Measurements from ENCODE around the gene TNFRSF19.

Gene TNFRSF19

GRCh38 chr13:23608701-23609413 is 38.6 kb downstream of the TNFRSF19 start:
- no peak for DNase-seq
- Histone ChIP-seq H2BK120ac (ENCODE audit: low read depth, low read length) (no peak overlapping the region), H3K27me3 (ENCODE audit: insufficient read depth, low read length, poor library complexity) (no peaks in the 10 kb centered on the region), H3K18ac (ENCODE audit: low read length) (no peak overlapping the region), H3K4me2 (ENCODE audit: low read length) (no peak overlapping the region), H3K79me1 (ENCODE audit: low read length) (no peaks in the 10 kb centered on the region), H3K27ac (ENCODE audit: low read depth, low read length) (no peak overlapping the region), H3K4me3 (ENCODE audit: low read length) (no peak overlapping the region), H4K8ac (ENCODE audit: low read depth, low read length) (no peak overlapping the region), H3K56ac (ENCODE audit: low read length) (no peak overlapping the region), H3K79me2 (ENCODE audit: control insufficient read depth, insufficient read depth, low read length) (no peaks in the 10 kb centered on the region), H4K5ac (ENCODE audit: low read length) (no peak overlapping the region), H3K4me1 (ENCODE audit: control insufficient read depth, low read depth, low read length) (no peaks in the 10 kb centered on the region), H3K4ac (ENCODE audit: low read depth, low read length) (no peak overlapping the region), H2AK5ac (ENCODE audit: low read length) (no peak overlapping the region), H2BK5ac (ENCODE audit: low read length) (no peak overlapping the region), H3K36me3 (ENCODE audit: control insufficient read depth, insufficient read depth, low read length) (no peaks in the 10 kb centered on the region), H2BK15ac (replicated peaks; ENCODE audit: low read depth) (no peak overlapping the region), H3K23ac (ENCODE audit: low read length) (no peak overlapping the region), H3K9ac (ENCODE audit: low read length) (no peak overlapping the region)
- no CpG with 5 or more reads among the region's 13 CpGs for WGBS (ENCODE audit: extremely low coverage, insufficient coverage, low lambda C conversion rate)

GRCh38 chr13:23609414-23609760 is 39.2 kb downstream of the TNFRSF19 start:
- H3K4ac ChIP-seq (ENCODE audit: low read depth, low read length), result no peak overlapping the region
- no peak overlapping the region for H3K4me3 ChIP-seq (ENCODE audit: low read length)
- no peak overlapping the region for H2BK15ac ChIP-seq (replicated peaks; ENCODE audit: low read depth)
- no peaks in the 10 kb centered on the region for H3K4me1 ChIP-seq (ENCODE audit: control insufficient read depth, low read depth, low read length)
- no peak overlapping the region for H3K23ac ChIP-seq (ENCODE audit: low read length)
- H4K5ac ChIP-seq (ENCODE audit: low read length), result no peak overlapping the region
- no peak overlapping the region for H3K18ac ChIP-seq (ENCODE audit: low read length)
- H3K36me3 ChIP-seq (ENCODE audit: control insufficient read depth, insufficient read depth, low read length), result no peaks in the 10 kb centered on the region
- no CpG with 5 or more reads among the region's 7 CpGs for WGBS (ENCODE audit: extremely low coverage, insufficient coverage, low lambda C conversion rate)
- H3K27ac ChIP-seq (ENCODE audit: low read depth, low read length), result no peak overlapping the region
- no peaks in the 10 kb centered on the region for H3K79me2 ChIP-seq (ENCODE audit: control insufficient read depth, insufficient read depth, low read length)
- no peak overlapping the region for H3K56ac ChIP-seq (ENCODE audit: low read length)
- H2BK120ac ChIP-seq (ENCODE audit: low read depth, low read length), result no peak overlapping the region
- H3K27me3 ChIP-seq (ENCODE audit: insufficient read depth, low read length, poor library complexity), result no peaks in the 10 kb centered on the region
- H3K4me2 ChIP-seq (ENCODE audit: low read length), result no peak overlapping the region
- H3K9ac ChIP-seq (ENCODE audit: low read length), result no peak overlapping the region
- no peak overlapping the region for H2AK5ac ChIP-seq (ENCODE audit: low read length)
- no peaks in the 10 kb centered on the region for H3K79me1 ChIP-seq (ENCODE audit: low read length)
- no peak overlapping the region for H2BK5ac ChIP-seq (ENCODE audit: low read length)
- no peak for DNase-seq
- no peak overlapping the region for H4K8ac ChIP-seq (ENCODE audit: low read depth, low read length)

GRCh38 chr13:23609874-23610576 is 39.8 kb downstream of the TNFRSF19 start:
- H3K79me1 ChIP-seq (ENCODE audit: low read length), result no peaks in the 10 kb centered on the region
- no peak overlapping the region for H3K4me3 ChIP-seq (ENCODE audit: low read length)
- H2BK15ac ChIP-seq (replicated peaks; ENCODE audit: low read depth), result no peak overlapping the region
- no peak overlapping the region for H2BK120ac ChIP-seq (ENCODE audit: low read depth, low read length)
- no peak overlapping the region for H2BK5ac ChIP-seq (ENCODE audit: low read length)
- H3K79me2 ChIP-seq (ENCODE audit: control insufficient read depth, insufficient read depth, low read length), result no peaks in the 10 kb centered on the region
- H3K27me3 ChIP-seq (ENCODE audit: insufficient read depth, low read length, poor library complexity), result no peaks in the 10 kb centered on the region
- H3K27ac ChIP-seq (ENCODE audit: low read depth, low read length), result no peak overlapping the region
- no peak for DNase-seq
- no peak overlapping the region for H3K18ac ChIP-seq (ENCODE audit: low read length)
- peak overlapping the region; percentile 55 for H3K4ac ChIP-seq (ENCODE audit: low read depth, low read length)
- no peak overlapping the region for H4K5ac ChIP-seq (ENCODE audit: low read length)
- H3K4me1 ChIP-seq (ENCODE audit: control insufficient read depth, low read depth, low read length), result no peaks in the 10 kb centered on the region
- no peak overlapping the region for H4K8ac ChIP-seq (ENCODE audit: low read depth, low read length)
- no peak overlapping the region for H3K23ac ChIP-seq (ENCODE audit: low read length)
- H2AK5ac ChIP-seq (ENCODE audit: low read length), result no peak overlapping the region
- WGBS (ENCODE audit: extremely low coverage, insufficient coverage, low lambda C conversion rate), result no CpG with 5 or more reads among the region's 3 CpGs
- H3K36me3 ChIP-seq (ENCODE audit: control insufficient read depth, insufficient read depth, low read length), result no peaks in the 10 kb centered on the region
- H3K4me2 ChIP-seq (ENCODE audit: low read length), result no peak overlapping the region
- H3K9ac ChIP-seq (ENCODE audit: low read length), result no peak overlapping the region
- H3K56ac ChIP-seq (ENCODE audit: low read length), result no peak overlapping the region

- DNase-seq, result no peak
Measured at GRCh38 chr13:23610966-23611491, 40.8 kb downstream of the TNFRSF19 start.

GRCh38 chr13:23612182-23612581 is 42.0 kb downstream of the TNFRSF19 start:
- WGBS (ENCODE audit: extremely low coverage, insufficient coverage, low lambda C conversion rate), result no CpG with 5 or more reads among the region's 1 CpG
- H3K79me2 ChIP-seq (ENCODE audit: control insufficient read depth, insufficient read depth, low read length), result no peaks in the 10 kb centered on the region
- H3K27me3 ChIP-seq (ENCODE audit: insufficient read depth, low read length, poor library complexity), result no peaks in the 10 kb centered on the region
- H3K4me3 ChIP-seq (ENCODE audit: low read length), result no peak overlapping the region
- no peak overlapping the region for H3K27ac ChIP-seq (ENCODE audit: low read depth, low read length)
- H3K36me3 ChIP-seq (ENCODE audit: control insufficient read depth, insufficient read depth, low read length), result no peaks in the 10 kb centered on the region
- no peak overlapping the region for H2AK5ac ChIP-seq (ENCODE audit: low read length)
- no peak overlapping the region for H3K18ac ChIP-seq (ENCODE audit: low read length)
- no peak overlapping the region for H3K9ac ChIP-seq (ENCODE audit: low read length)
- H3K79me1 ChIP-seq (ENCODE audit: low read length), result no peaks in the 10 kb centered on the region
- no peak overlapping the region for H2BK120ac ChIP-seq (ENCODE audit: low read depth, low read length)
- no peak overlapping the region for H3K4ac ChIP-seq (ENCODE audit: low read depth, low read length)
- H3K23ac ChIP-seq (ENCODE audit: low read length), result no peak overlapping the region
- no peak overlapping the region for H2BK5ac ChIP-seq (ENCODE audit: low read length)
- no peak overlapping the region for H3K4me2 ChIP-seq (ENCODE audit: low read length)
- no peak overlapping the region for H3K56ac ChIP-seq (ENCODE audit: low read length)
- no peak overlapping the region for H4K8ac ChIP-seq (ENCODE audit: low read depth, low read length)
- H2BK15ac ChIP-seq (replicated peaks; ENCODE audit: low read depth), result no peak overlapping the region
- DNase-seq, result no peak
- H3K4me1 ChIP-seq (ENCODE audit: control insufficient read depth, low read depth, low read length), result no peaks in the 10 kb centered on the region
- H4K5ac ChIP-seq (ENCODE audit: low read length), result no peak overlapping the region

More at GRCh38 chr13:23610966-23611491, 40.8 kb downstream of the TNFRSF19 start:
- no peak overlapping the region for H2AK5ac ChIP-seq (ENCODE audit: low read length)
- no peak overlapping the region for H2BK15ac ChIP-seq (replicated peaks; ENCODE audit: low read depth)
- no peak overlapping the region for H3K4ac ChIP-seq (ENCODE audit: low read depth, low read length)
- H2BK120ac ChIP-seq (ENCODE audit: low read depth, low read length), result no peak overlapping the region
- no peak overlapping the region for H3K18ac ChIP-seq (ENCODE audit: low read length)
- no peaks in the 10 kb centered on the region for H3K79me2 ChIP-seq (ENCODE audit: control insufficient read depth, insufficient read depth, low read length)
- no peak overlapping the region for H3K56ac ChIP-seq (ENCODE audit: low read length)
- H3K27ac ChIP-seq (ENCODE audit: low read depth, low read length), result no peak overlapping the region
- H3K4me1 ChIP-seq (ENCODE audit: control insufficient read depth, low read depth, low read length), result no peaks in the 10 kb centered on the region
- no peak overlapping the region for H3K23ac ChIP-seq (ENCODE audit: low read length)
- H3K27me3 ChIP-seq (ENCODE audit: insufficient read depth, low read length, poor library complexity), result no peaks in the 10 kb centered on the region
- H3K9ac ChIP-seq (ENCODE audit: low read length), result no peak overlapping the region
- no peak overlapping the region for H4K8ac ChIP-seq (ENCODE audit: low read depth, low read length)
- H2BK5ac ChIP-seq (ENCODE audit: low read length), result no peak overlapping the region
- no peak overlapping the region for H3K4me2 ChIP-seq (ENCODE audit: low read length)
- no peaks in the 10 kb centered on the region for H3K79me1 ChIP-seq (ENCODE audit: low read length)
- no peaks in the 10 kb centered on the region for H3K36me3 ChIP-seq (ENCODE audit: control insufficient read depth, insufficient read depth, low read length)
- no peak overlapping the region for H4K5ac ChIP-seq (ENCODE audit: low read length)
- no peak overlapping the region for H3K4me3 ChIP-seq (ENCODE audit: low read length)
- no CpG with 5 or more reads among the region's 2 CpGs for WGBS (ENCODE audit: extremely low coverage, insufficient coverage, low lambda C conversion rate)
